Hepatocyte (in vitro differentiated cells): ENCODE results near the gene MR1. TPM values are rescaled to one million over a fixed set of nuclear protein-coding genes. Genes with fewer than 3 reads are reported as not detected.

Source experiments
- DNase-seq: peaks from one replicate; pipeline ENCODE4 v3.0.0-alpha.2; 2016; ENCODE audit warnings: low spot score
- H2AFZ ChIP-seq: fragments of 200-600 bp; sonication (generic); 2 replicates; pipeline ENCODE4 v1.6.0; 2016; ENCODE audit warnings: antibody characterized with exemption, mild to moderate bottlenecking
- H3K27ac ChIP-seq: fragments of 200-600 bp; sonication (generic); 2 replicates; pipeline ENCODE4 v1.5.1; 2016; ENCODE audit warnings: mild to moderate bottlenecking
- H3K27me3 ChIP-seq: fragments of 200-600 bp; sonication (generic); 2 replicates; pipeline ENCODE4 v1.6.1; 2016
- H3K36me3 ChIP-seq: fragments of 200-600 bp; sonication (generic); replicated peaks from 2 replicates; pipeline ENCODE4 v1.5.1; 2016; ENCODE audit warnings: low read depth; ENCODE audit not compliant: insufficient read depth
- H3K4me1 ChIP-seq: fragments of 200-600 bp; sonication (generic); 2 replicates; pipeline ENCODE4 v1.5.1; 2016; ENCODE audit warnings: mild to moderate bottlenecking, moderate library complexity; ENCODE audit not compliant: insufficient read depth
- H3K4me2 ChIP-seq: fragments of 200-600 bp; sonication (generic); 2 replicates; pipeline ENCODE4 v1.6.0; 2016
- H3K4me3 ChIP-seq: fragments of 200-600 bp; sonication (generic); 2 replicates; pipeline ENCODE4 v1.5.1; 2016; ENCODE audit warnings: mild to moderate bottlenecking
- H3K79me2 ChIP-seq: fragments of 200-600 bp; sonication (generic); 2 replicates; pipeline ENCODE4 v1.6.0; 2017; ENCODE audit warnings: mild to moderate bottlenecking
- H3K9me2 ChIP-seq: fragments of 200-600 bp; sonication (generic); replicated peaks from 2 replicates; pipeline ENCODE4 v1.6.0; 2017; ENCODE audit warnings: mild to moderate bottlenecking; ENCODE audit not compliant: insufficient read depth
- H3K9me3 ChIP-seq: fragments of 200-600 bp; sonication (generic); 2 replicates; pipeline ENCODE4 v1.5.1; 2016; ENCODE audit warnings: low read depth, mild to moderate bottlenecking
- H4K20me1 ChIP-seq: fragments of 200-600 bp; sonication (generic); 2 replicates; pipeline ENCODE4 v1.6.0; 2016; ENCODE audit warnings: mild to moderate bottlenecking; ENCODE audit not compliant: insufficient read depth, poor library complexity, severe bottlenecking
- CTCF ChIP-seq: fragments of 200-600 bp; sonication (generic); IDR thresholded peaks from 2 replicates; pipeline ENCODE4 v1.5.1; 2016; ENCODE audit warnings: antibody characterized with exemption, mild to moderate bottlenecking; ENCODE audit not compliant: poor library complexity
- EZH2 ChIP-seq: fragments of 200-600 bp; sonication (generic); IDR thresholded peaks from 2 replicates; pipeline ENCODE4 v1.6.1; 2016; ENCODE audit warnings: antibody characterized with exemption, mild to moderate bottlenecking, borderline replicate concordance
- EZH2phosphoT487 ChIP-seq: fragments of 200-600 bp; sonication (generic); IDR thresholded peaks from one replicate; pipeline ENCODE4 v1.6.1; 2018; ENCODE audit warnings: antibody characterized with exemption, mild to moderate bottlenecking, low read depth, moderate library complexity; ENCODE audit not compliant: unreplicated experiment, severe bottlenecking
- WGBS: methylation state at CpG from one replicate; pipeline ENCODE4 v1.1.6; 2016; ENCODE audit warnings: low lambda C conversion rate; ENCODE audit errors: missing lambda C conversion rate; 5-methylcytosine and 5-hydroxymethylcytosine counted together
- polyA plus RNA-seq: library from polyadenylated mRNA; unstranded; fragments of >200 nt; fragmentation: Nextera tagmentation; extraction: Ambion mirVana; gene quantifications from 2 replicates; pipeline ENCODE4 v1.2.1, GENCODE V29; 2016
- total RNA-seq: library from RNA; depleted of rRNA; stranded (reverse); fragments of >200 nt; gene quantifications from 2 replicates; pipeline ENCODE4 v1.2.3, GENCODE V29; 2014

Gene MR1
- total and polyA plus RNA-seq, 2 experiments from 2014 or later: 8.9 to 10.6 TPM

DNA sequence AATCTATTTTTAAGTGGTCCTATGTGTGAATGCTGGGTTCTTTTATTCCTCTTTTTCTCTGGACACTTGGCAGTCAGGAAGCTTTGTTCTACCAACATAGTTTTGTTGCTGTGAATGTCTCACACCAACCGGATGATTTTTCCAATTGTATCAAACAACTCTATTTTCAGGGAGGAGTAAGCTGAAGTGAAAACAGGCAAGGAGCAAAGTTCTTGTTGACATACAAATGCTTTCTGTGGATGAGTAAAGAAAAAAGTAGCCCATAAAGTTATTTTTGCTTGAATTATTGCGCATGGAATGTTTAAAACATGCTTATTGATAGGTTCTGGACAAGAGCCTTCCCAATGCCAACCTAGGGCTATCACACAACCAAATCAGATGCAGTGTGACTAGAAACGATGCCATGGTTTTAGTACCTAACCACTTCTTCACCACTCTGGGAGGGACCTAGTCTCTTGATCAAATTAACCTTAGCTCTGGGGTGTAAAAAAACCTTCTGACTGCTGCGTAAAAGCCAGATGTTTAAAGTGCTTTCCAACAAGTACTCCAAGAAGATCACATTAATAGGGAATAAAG is 59.2 kb downstream of the MR1 start:
- TF ChIP-seq EZH2: no peak
- TF ChIP-seq EZH2phosphoT487: no peak
- TF ChIP-seq CTCF: no peak
- Histone ChIP-seq H3K79me2 (peaks cover 45% of the 10 kb centered on the region), H3K36me3 (no peaks in the 10 kb centered on the region), H3K4me1 (peaks cover 43% of the 10 kb centered on the region), H3K4me3 (no peak overlapping the region), H2AFZ (no peak overlapping the region), H3K9me2 (no peaks in the 10 kb centered on the region), H3K9me3 (no peaks in the 10 kb centered on the region), H3K4me2 (peak overlapping the region; percentile 73), H3K27ac (peak overlapping the region; percentile 72), H3K27me3 (no peaks in the 10 kb centered on the region), H4K20me1 (peaks cover 9% of the 10 kb centered on the region)
- 78% methylated on average over 4 of the region's 4 CpGs for WGBS
- no peak for DNase-seq

DNA sequence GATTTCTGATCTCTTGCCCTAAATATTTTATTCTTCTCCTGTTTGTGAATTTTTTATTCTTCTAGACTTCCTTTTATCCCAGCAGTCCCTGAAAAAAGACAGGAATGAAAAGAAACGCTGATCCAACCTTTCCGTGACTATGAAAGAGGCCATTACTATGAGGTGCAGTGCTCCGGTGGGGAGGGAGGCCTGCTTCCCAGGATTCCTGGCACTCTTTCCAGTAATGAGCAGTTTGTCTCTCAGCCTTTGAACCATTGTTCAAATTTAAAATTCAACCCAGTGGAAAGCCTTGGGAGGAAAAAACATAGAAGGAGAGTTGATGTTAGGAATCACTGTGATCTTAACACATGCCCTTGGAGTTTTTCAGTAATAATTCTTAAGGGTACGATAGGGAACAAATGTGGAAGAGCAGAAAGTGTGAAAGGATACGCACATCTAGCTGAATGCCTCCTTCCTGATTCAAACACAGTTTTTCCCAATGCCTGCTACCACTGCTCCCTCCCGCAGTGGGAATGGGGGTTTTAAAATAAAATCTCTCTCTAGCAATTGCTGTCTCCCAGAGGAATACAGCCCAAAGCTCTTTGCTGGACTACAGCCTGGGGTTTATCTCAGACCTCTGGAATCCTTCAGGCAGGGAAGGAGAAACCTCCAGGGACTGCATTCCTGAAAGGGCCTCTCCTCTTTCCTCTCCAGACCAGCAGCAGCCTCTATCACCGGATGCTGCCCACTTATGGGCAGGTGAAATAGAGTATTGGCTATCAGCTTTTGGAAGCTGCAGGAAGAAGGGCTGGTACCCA is 60.8 kb downstream of the MR1 start:
- peak; percentile 68 for DNase-seq
- no peak for TF ChIP-seq CTCF
- no peak for TF ChIP-seq EZH2phosphoT487
- TF ChIP-seq EZH2: no peak
- H3K9me2 ChIP-seq: no peaks in the 10 kb centered on the region
- H2AFZ ChIP-seq: no peak overlapping the region
- peaks cover 41% of the 10 kb centered on the region for H3K79me2 ChIP-seq
- 63% methylated on average over 7 of the region's 7 CpGs for WGBS
- peaks cover 9% of the 10 kb centered on the region for H4K20me1 ChIP-seq
- peak overlapping the region; percentile 43 for H3K4me2 ChIP-seq
- H3K4me1 ChIP-seq: peaks cover 52% of the 10 kb centered on the region
- no peak overlapping the region for H3K4me3 ChIP-seq
- no peaks in the 10 kb centered on the region for H3K36me3 ChIP-seq
- H3K27me3 ChIP-seq: no peaks in the 10 kb centered on the region
- no peaks in the 10 kb centered on the region for H3K9me3 ChIP-seq
- H3K27ac ChIP-seq: peak overlapping the region; percentile 78

- Histone ChIP-seq H3K79me2 (peaks cover 36% of the 10 kb centered on the region), H3K4me3 (no peak overlapping the region), H3K36me3 (no peaks in the 10 kb centered on the region), H2AFZ (no peak overlapping the region), H3K27ac (peak overlapping the region; percentile 78), H4K20me1 (peaks cover 9% of the 10 kb centered on the region), H3K4me2 (peak overlapping the region; percentile 65), H3K4me1 (peaks cover 58% of the 10 kb centered on the region), H3K9me3 (no peaks in the 10 kb centered on the region), H3K9me2 (no peaks in the 10 kb centered on the region), H3K27me3 (no peaks in the 10 kb centered on the region)
- no peak for DNase-seq
- TF ChIP-seq EZH2phosphoT487: no peak
- no peak for TF ChIP-seq EZH2
- 93% methylated on average over 8 of the region's 8 CpGs for WGBS
Observed at GRCh38 chr1:181095260-181095659, 61.5 kb downstream of the MR1 start.

DNA sequence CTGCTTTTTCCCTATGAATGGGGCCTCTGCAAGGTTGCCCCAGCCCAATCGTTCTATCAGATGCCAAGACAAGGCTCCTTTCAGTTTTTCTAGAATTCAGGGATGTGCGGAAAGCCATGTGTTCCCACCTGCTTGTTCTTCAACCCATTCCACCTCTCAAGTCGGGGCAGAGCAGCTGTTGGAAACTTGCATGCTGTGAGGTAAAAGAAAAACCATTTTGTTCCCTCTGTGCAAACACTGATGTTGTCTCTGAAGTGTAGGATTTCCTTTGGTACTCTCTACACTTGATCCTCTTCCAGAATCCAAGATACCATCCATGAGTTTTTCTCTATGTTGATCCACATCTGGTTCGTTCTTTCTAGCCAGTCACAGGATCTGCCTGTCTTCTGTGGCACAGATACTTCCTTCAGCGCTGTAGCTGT is 62.0 kb downstream of the MR1 start:
- peaks cover 61% of the 10 kb centered on the region for H3K4me1 ChIP-seq
- peak overlapping the region; percentile 65 for H3K4me2 ChIP-seq
- TF ChIP-seq EZH2phosphoT487 (no peak), EZH2 (no peak), CTCF (no peak)
- H3K79me2 ChIP-seq: peaks cover 32% of the 10 kb centered on the region
- H3K9me2 ChIP-seq: no peaks in the 10 kb centered on the region
- H2AFZ ChIP-seq: no peak overlapping the region
- H3K4me3 ChIP-seq: no peak overlapping the region
- H3K27ac ChIP-seq: peak overlapping the region; percentile 78
- no peaks in the 10 kb centered on the region for H3K9me3 ChIP-seq
- H3K27me3 ChIP-seq: no peaks in the 10 kb centered on the region
- H3K36me3 ChIP-seq: no peaks in the 10 kb centered on the region
- H4K20me1 ChIP-seq: peaks cover 9% of the 10 kb centered on the region
- WGBS: 79% methylated on average over 5 of the region's 5 CpGs
- DNase-seq: no peak
